T47D (cell line): ENCODE results near the gene ZKSCAN3.
"Not testable (repeated sequence)": the region's sequence is repeated elsewhere in the genome, so short reads cannot be mapped to it uniquely, and the experiment has no call there.

ENCODE experiments used
- DNase-seq, 2 experiments: peaks; one replicate each; pipeline versions ENCODE4 v3.0.0 to v3.0.0-alpha.2; 2011 to 2012; ENCODE audit warnings: low read depth in 1 of 2, low spot score in 1 of 2
- JUND ChIP-seq: IDR thresholded peaks from 2 replicates; pipeline ENCODE4 v1.6.1; 2012; ENCODE audit warnings: low read depth
- in situ Hi-C: cut with HindIII; loops from 2 replicates; pipeline ENCODE4 v1.10.0; 2016; ENCODE audit warnings: low sequenced_read_pairs, low pct_unique_long_range_greater_than_20kb

The ZKSCAN3 gene

GRCh38 chr6:28400122-28400451 lies 50.3 kb downstream of the ZKSCAN3 start:
- no peak for DNase-seq
- in situ Hi-C loops = no loop called here
- no peak for TF ChIP-seq JUND

GRCh38 chr6:28401172-28401571 lies 51.4 kb downstream of the ZKSCAN3 start:
- no peak for DNase-seq
- in situ Hi-C loops = no loop called here
- TF ChIP-seq JUND = no peak

GRCh38 chr6:28402197-28402596 lies 52.5 kb downstream of the ZKSCAN3 start:
- in situ Hi-C loops = no loop called here
- no peak for DNase-seq
- TF ChIP-seq JUND = no peak

GRCh38 chr6:28403923-28404322 lies 54.2 kb downstream of the ZKSCAN3 start:
- in situ Hi-C loops, DNase-seq: not testable (repeated sequence)

GRCh38 chr6:28407401-28407800 lies 57.7 kb downstream of the ZKSCAN3 start:
- TF ChIP-seq JUND = no peak
- in situ Hi-C loops = no loop called here
- DNase-seq = no peak

GRCh38 chr6:28408076-28408802 lies 58.5 kb downstream of the ZKSCAN3 start:
- DNase-seq = no peak
- in situ Hi-C loops = no loop called here
- no peak for TF ChIP-seq JUND

GRCh38 chr6:28410767-28411166 lies 61.0 kb downstream of the ZKSCAN3 start:
- in situ Hi-C loops = no loop called here
- no peak for DNase-seq
- no peak for TF ChIP-seq JUND

- in situ Hi-C loops = no loop called here
- no peak for DNase-seq
- no peak for TF ChIP-seq JUND
These were observed 63.9 kb downstream of the ZKSCAN3 start for GRCh38 chr6:28413681-28414080.
